Activated CD4-positive, alpha-beta T cell treated with anti-CD3 and anti-CD28 coated beads, Interleukin-2, amount 10 ng/mL, durations not matched to agents 24 days and 14 days (primary cell): ENCODE data around the gene DTX4. TPM values are rescaled to one million over a fixed set of nuclear protein-coding genes. Genes with fewer than 3 reads are reported as not detected.

Experiments used
- DNase-seq: peaks from one replicate; pipeline ENCODE4 v3.0.0; 2022
- H3K27ac Mint-ChIP-seq: one replicate; pipeline ENCODE4 v1.8.0; 2022; ENCODE audit warnings: mild to moderate bottlenecking, mixed read lengths
- H3K27me3 Mint-ChIP-seq: one replicate; pipeline ENCODE4 v1.8.0; 2022; ENCODE audit warnings: mixed read lengths
- H3K36me3 Mint-ChIP-seq: one replicate; pipeline ENCODE4 v1.8.0; 2022; ENCODE audit warnings: low read depth, mild to moderate bottlenecking, mixed read lengths
- H3K4me1 Mint-ChIP-seq: one replicate; pipeline ENCODE4 v1.8.0; 2021; ENCODE audit warnings: mixed read lengths
- H3K4me3 Mint-ChIP-seq: one replicate; pipeline ENCODE4 v1.8.0; 2022; ENCODE audit warnings: mild to moderate bottlenecking, moderate library complexity, mixed read lengths
- H3K9me3 Mint-ChIP-seq: one replicate; pipeline ENCODE4 v1.8.0; 2021; ENCODE audit warnings: mixed read lengths
- intact Hi-C: fragments of 100-400 bp; cut with micrococcal nuclease; formaldehyde crosslinking; loops from one replicate; pipeline ENCODE4 v1.15.1; 2023
- total RNA-seq: library from RNA; stranded (reverse); gene quantifications from 2 replicates; pipeline ENCODE4 v1.2.3, GENCODE V29; 2022

DTX4 gene
- total RNA-seq, 1 donor from 2014 or later = 0.47 TPM

DNA sequence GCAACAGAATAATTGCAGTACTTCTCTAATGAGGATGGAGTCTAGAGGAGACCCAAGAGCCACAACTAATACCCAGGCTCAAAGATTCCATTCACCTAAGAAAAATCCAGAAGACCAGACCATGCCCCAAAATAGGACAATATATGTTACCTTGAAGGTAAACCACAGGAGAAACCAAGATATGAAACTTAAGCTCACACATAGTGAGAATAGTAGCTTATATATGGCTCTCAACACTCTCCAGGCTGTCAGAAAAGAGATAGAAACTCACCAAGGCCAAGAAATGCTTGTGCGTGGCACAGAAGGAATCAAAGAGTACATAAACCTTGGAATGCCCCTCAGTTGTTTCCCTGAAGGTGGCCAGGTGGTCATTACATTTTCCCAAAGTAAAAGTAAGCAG, 20.2 kb upstream of the DTX4 start:
- Mint-ChIP-seq H3K36me3 (peaks cover 59% of the 10 kb centered on the region), H3K9me3 (no peaks in the 10 kb centered on the region), H3K4me1 (peaks cover 45% of the 10 kb centered on the region), H3K27me3 (no peaks in the 10 kb centered on the region), H3K4me3 (peak overlapping the region; percentile 64), H3K27ac (peak overlapping the region; percentile 89)
- intact Hi-C loops = loop anchor here (1.0 to 10.0 kb wide), 2 partner anchors 7 to 197 kb away; no protein-coding TSS in a partner anchor
- peak; percentile 54 for DNase-seq

- intact Hi-C loops = loop anchor here (1.0 to 10.0 kb wide), 2 partner anchors 8 to 198 kb away; no protein-coding TSS in a partner anchor
- Mint-ChIP-seq H3K4me3 (peak overlapping the region; percentile 64), H3K27me3 (no peaks in the 10 kb centered on the region), H3K36me3 (peaks cover 55% of the 10 kb centered on the region), H3K9me3 (no peaks in the 10 kb centered on the region), H3K4me1 (peaks cover 40% of the 10 kb centered on the region), H3K27ac (peak overlapping the region; percentile 89)
- peak; percentile 74 for DNase-seq
Measured at GRCh38 chr11:59152312-59152951, 19.5 kb upstream of the DTX4 start.

GRCh38 chr11:59154610-59155009, 17.3 kb upstream of the DTX4 start:
- Mint-ChIP-seq H3K27me3 (no peaks in the 10 kb centered on the region), H3K36me3 (peaks cover 36% of the 10 kb centered on the region), H3K4me1 (peaks cover 29% of the 10 kb centered on the region), H3K4me3 (no peak overlapping the region), H3K9me3 (no peaks in the 10 kb centered on the region), H3K27ac (no peak overlapping the region)
- intact Hi-C loops = loop anchor here (5.0 to 10.0 kb wide), 2 partner anchors 200 to 502 kb away; no protein-coding TSS in a partner anchor
- DNase-seq = peak; percentile 45

GRCh38 chr11:59157433-59157832, 14.5 kb upstream of the DTX4 start:
- Mint-ChIP-seq H3K27ac (no peak overlapping the region), H3K9me3 (no peaks in the 10 kb centered on the region), H3K4me3 (no peak overlapping the region), H3K36me3 (peaks cover 22% of the 10 kb centered on the region), H3K27me3 (peaks cover 13% of the 10 kb centered on the region), H3K4me1 (peaks cover 13% of the 10 kb centered on the region)
- intact Hi-C loops = loop anchor here (5.0 to 10.0 kb wide), 2 partner anchors 203 to 505 kb away; no protein-coding TSS in a partner anchor
- no peak for DNase-seq

DNA sequence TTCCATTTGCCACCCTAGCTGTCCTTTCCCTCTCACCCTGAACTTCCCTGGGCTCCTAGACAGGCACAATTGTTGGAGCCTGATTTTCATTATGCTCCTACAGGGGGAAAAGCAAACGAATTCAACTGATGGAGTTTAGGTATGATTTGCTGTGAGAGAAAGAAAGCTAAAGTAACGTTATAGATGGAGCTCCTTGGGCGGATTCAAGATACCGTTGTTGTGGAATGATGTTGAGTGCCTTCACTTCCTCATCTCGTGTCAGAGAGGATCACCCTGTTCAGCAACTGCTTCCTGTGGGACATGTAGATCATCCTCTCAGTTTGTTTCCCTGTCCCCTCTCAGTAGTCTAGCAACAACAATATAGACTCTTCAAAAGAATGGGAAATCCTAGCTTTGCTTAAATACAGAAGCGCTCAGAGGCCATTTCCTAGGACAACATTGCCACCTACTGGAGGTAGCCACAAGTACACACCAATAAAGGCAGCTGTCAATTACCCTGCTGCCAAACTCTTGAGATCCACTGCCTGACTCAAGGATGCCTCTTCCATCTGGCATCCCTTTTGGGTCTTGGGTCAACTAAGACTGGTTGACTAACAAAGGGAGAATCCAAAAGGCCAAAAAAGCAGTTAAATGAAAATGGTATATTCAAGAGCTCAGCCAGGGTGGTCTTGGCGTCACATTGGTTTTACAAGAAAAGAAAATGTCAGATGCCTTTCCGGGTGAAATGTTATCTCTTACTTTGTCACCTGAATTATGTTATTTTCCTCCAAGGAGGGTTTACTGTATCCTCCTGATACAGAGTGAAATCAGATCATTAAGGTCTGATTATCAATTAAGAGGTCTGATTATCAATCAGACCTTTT, 13.5 kb upstream of the DTX4 start:
- Mint-ChIP-seq H3K9me3 (no peaks in the 10 kb centered on the region), H3K4me3 (no peak overlapping the region), H3K27ac (no peak overlapping the region), H3K36me3 (peaks cover 14% of the 10 kb centered on the region), H3K27me3 (peaks cover 15% of the 10 kb centered on the region), H3K4me1 (peaks cover 7% of the 10 kb centered on the region)
- intact Hi-C loops = loop anchor here (1.0 to 10.0 kb wide), 5 partner anchors 16 to 506 kb away; partner anchors contain the start of gene FAM111A
- DNase-seq = peak; percentile 90

DNA sequence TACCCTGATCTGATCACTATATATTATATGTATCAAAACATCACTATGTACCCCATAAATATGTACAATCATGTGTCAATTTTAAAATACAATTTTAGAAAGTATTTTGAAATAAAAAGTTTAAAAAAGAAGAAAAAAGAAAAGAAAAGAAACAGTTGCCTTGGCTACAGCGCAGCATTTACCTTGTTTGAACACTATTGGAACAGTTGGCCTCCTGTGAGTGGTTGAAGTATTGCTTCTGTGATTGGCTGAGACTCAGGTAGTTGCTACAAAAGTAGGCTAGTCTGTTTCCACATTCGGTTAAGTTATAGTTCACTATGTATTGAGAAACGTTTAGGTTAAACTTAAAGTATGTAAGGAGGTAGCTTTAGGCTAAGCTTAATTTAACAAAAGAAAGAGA, 7.9 kb upstream of the DTX4 start:
- intact Hi-C loops = no loop called here
- no peak overlapping the region for H3K27ac Mint-ChIP-seq
- H3K4me1 Mint-ChIP-seq = peaks cover 3% of the 10 kb centered on the region
- H3K36me3 Mint-ChIP-seq = no peaks in the 10 kb centered on the region
- peaks cover 36% of the 10 kb centered on the region for H3K27me3 Mint-ChIP-seq
- H3K4me3 Mint-ChIP-seq = no peak overlapping the region
- no peak for DNase-seq
- H3K9me3 Mint-ChIP-seq = no peaks in the 10 kb centered on the region

DNA sequence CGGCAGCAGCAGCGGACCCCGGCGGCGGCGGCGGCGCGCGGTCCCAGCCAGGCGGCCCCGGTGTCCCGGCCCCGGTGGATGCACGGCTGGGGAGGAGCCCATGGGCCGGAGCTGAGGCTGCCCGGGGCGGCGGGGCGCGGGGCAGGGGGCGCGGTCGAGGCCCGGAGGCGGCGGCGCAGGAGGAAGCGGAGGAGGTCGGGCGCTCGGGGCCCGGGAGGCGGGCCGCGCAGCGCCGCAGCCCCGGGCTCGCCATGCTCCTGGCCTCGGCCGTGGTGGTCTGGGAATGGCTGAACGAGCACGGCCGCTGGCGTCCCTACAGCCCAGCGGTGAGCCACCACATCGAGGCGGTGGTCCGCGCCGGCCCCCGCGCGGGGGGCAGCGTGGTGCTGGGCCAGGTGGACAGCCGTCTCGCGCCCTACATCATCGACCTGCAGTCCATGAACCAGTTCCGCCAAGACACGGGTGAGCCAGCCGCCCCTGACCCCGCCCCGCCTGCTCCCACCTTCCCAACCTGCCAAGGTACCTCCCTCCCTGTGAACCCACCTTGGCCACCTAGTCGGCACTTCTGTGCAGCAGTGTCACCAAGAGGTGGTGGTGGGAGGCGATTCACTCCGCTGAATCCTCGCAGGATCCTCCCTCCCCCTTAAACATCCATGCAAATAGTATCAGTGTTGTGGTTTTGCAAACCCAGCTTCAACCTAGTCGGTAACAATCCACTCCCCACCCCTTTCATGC, 580 bp downstream of the DTX4 start:
- no peaks in the 10 kb centered on the region for H3K9me3 Mint-ChIP-seq
- H3K27me3 Mint-ChIP-seq = peaks cover 39% of the 10 kb centered on the region
- peaks cover 9% of the 10 kb centered on the region for H3K4me1 Mint-ChIP-seq
- intact Hi-C loops = loop anchor here (10.0 kb wide), 1 partner anchor 492 kb away; the partner anchor contains the start of gene PATL1
- H3K36me3 Mint-ChIP-seq = no peaks in the 10 kb centered on the region
- DNase-seq = peak; percentile 63
- H3K27ac Mint-ChIP-seq = no peak overlapping the region
- H3K4me3 Mint-ChIP-seq = peak overlapping the region; percentile 87

DNA sequence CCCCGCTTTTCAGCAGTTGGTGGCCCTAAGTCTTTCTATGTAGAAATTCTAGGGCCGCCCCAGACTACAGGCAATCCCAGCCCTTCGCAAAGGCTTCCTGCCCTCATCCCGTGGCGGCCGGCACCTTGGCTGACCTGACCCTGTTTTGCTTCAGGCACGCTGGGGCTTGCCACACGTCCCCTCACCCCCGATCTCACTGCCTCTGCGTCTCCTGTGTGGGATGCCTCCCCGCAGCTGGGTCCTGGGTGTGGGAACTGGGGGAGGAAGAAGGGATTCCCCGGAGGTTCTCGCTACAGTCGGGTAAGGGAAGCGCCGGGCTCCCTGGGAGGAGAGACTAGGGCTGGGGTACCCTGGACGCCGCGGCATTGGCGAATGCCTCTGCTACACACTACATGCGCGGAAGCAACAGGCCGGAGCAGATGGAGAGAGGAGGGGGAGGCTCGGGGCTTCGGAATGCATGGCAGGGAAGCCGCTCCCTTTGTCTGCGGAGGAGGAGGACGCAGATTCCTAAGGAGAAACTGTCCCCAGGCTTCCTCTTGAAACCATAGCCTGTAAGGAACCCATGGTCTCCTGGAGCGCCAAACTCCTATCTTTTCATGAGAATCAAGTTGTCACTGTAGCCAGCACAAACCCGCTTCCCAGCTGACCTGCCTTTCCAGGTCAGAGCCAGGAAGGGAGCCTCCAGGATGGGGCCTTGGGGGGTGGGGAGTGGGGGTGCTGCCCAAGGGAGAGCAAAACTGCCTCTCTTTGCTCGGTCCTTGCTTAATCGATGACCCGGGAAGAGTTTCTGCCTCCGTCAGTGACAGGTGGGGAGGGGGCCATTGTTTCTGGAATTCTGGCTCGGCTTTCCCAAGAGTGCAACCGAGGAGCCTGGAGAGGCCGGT, 1.4 kb downstream of the DTX4 start:
- peak overlapping the region; percentile 87 for H3K4me3 Mint-ChIP-seq
- intact Hi-C loops = loop anchor here (10.0 kb wide), 1 partner anchor 491 kb away; the partner anchor contains the start of gene PATL1
- DNase-seq = peak; percentile 65
- H3K4me1 Mint-ChIP-seq = peaks cover 9% of the 10 kb centered on the region
- H3K9me3 Mint-ChIP-seq = no peaks in the 10 kb centered on the region
- peak overlapping the region; percentile 5 for H3K27ac Mint-ChIP-seq
- H3K36me3 Mint-ChIP-seq = no peaks in the 10 kb centered on the region
- H3K27me3 Mint-ChIP-seq = peaks cover 42% of the 10 kb centered on the region

- no peak overlapping the region for H3K27ac Mint-ChIP-seq
- intact Hi-C loops = loop anchor here (10.0 kb wide), 1 partner anchor 491 kb away; the partner anchor contains the start of gene PATL1
- DNase-seq = no peak
- no peak overlapping the region for H3K4me3 Mint-ChIP-seq
- no peaks in the 10 kb centered on the region for H3K36me3 Mint-ChIP-seq
- no peaks in the 10 kb centered on the region for H3K9me3 Mint-ChIP-seq
- H3K27me3 Mint-ChIP-seq = peaks cover 44% of the 10 kb centered on the region
- peaks cover 9% of the 10 kb centered on the region for H3K4me1 Mint-ChIP-seq
Measured at GRCh38 chr11:59173964-59174663, 2.2 kb downstream of the DTX4 start.

DNA sequence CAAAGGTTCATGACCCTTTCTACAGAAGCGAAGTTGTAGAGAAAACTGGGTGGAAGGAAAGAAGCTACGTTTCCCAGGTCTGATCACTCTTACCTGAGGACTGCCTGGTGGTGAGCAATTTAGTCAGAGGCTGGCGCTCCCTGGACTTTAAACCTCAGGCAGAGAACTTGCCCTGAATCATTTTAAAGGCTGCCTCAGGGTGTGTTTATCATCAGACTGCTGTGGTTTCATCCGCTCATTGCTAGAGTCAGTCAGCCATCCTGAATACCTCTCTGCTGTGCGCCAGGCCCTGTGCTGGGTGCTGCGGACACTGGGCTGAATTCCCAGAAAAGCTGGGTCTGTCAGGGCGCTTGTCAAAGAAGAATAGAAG, 2.7 kb downstream of the DTX4 start:
- H3K27ac Mint-ChIP-seq = no peak overlapping the region
- H3K36me3 Mint-ChIP-seq = no peaks in the 10 kb centered on the region
- peaks cover 9% of the 10 kb centered on the region for H3K4me1 Mint-ChIP-seq
- no peaks in the 10 kb centered on the region for H3K9me3 Mint-ChIP-seq
- no peak overlapping the region for H3K4me3 Mint-ChIP-seq
- intact Hi-C loops = loop anchor here (10.0 kb wide), 1 partner anchor 490 kb away; the partner anchor contains the start of gene PATL1
- H3K27me3 Mint-ChIP-seq = peaks cover 44% of the 10 kb centered on the region
- DNase-seq = no peak

DNA sequence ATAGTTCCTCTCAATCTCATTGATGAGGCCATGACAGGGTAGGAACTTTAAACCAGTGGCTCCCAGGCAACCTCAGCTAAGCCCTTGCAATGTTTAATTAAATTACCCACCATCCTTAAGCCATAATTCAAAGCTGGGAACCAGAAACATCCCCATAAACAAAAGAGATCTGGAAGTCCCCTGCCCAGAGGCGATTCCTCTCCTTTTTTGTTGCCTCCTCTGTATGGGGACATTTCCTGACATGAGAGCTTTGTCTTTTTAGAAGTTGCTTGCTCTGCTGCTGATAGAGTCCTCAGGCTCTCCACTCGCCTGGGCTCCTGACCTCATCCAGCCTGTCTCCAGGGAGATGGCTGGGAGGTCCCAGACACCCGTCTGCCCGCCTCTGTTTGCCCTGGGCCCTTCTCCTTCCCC, 3.2 kb downstream of the DTX4 start:
- H3K9me3 Mint-ChIP-seq = no peaks in the 10 kb centered on the region
- no peak for DNase-seq
- peaks cover 46% of the 10 kb centered on the region for H3K27me3 Mint-ChIP-seq
- H3K27ac Mint-ChIP-seq = no peak overlapping the region
- H3K4me1 Mint-ChIP-seq = peaks cover 9% of the 10 kb centered on the region
- no peaks in the 10 kb centered on the region for H3K36me3 Mint-ChIP-seq
- H3K4me3 Mint-ChIP-seq = no peak overlapping the region
- intact Hi-C loops = loop anchor here (10.0 kb wide), 1 partner anchor 490 kb away; the partner anchor contains the start of gene PATL1

DNA sequence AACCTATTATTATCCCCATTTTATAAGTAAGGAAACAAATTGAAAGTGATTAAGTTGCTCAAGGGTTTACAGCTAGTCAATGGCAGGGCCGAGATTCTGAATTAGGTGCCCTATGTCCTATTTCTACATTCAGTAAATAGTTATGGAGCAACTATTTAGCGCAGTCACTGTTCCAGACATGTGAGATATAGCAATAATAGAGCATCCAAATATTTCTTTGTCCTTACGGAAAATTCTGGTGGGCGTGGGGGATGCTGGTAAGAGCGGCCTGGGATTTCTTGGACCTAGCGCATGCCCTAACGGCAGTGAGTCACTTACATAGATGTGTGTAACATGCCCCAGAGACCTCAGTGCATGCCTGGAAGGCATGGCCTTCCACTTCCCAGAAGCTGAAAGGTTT, 4.4 kb downstream of the DTX4 start:
- Mint-ChIP-seq H3K4me3 (no peak overlapping the region), H3K4me1 (peaks cover 9% of the 10 kb centered on the region), H3K27ac (no peak overlapping the region), H3K27me3 (peaks cover 49% of the 10 kb centered on the region), H3K36me3 (no peaks in the 10 kb centered on the region), H3K9me3 (no peaks in the 10 kb centered on the region)
- DNase-seq = no peak
- intact Hi-C loops = loop anchor here (10.0 kb wide), 1 partner anchor 488 kb away; the partner anchor contains the start of gene PATL1
